ENCODE measurements around the gene SGSH.

The SGSH gene

GRCh38 chr17:80220054-80220735, at the start of gene SGSH, which contains the start of gene SLC26A11:
Gene SGSH, minus strand, starts transcription at chr17:80220333. Its CDS starts 20 bp downstream, at chr17:80220313.
Gene SLC26A11, plus strand, starts transcription at chr17:80220427. Its CDS starts 1,134 bp downstream, at chr17:80221561.
- peak within 1 kb of the TSS; percentile 78 for H3K4me3 ChIP-seq (ENCODE audit: low read length)
- peaks cover 6% of the 10 kb centered on the region for H3K27me3 ChIP-seq (ENCODE audit: control insufficient read depth, insufficient read depth, low read length)
- H3K9ac ChIP-seq (ENCODE audit: low read length), result peak within 1 kb of the TSS; percentile 69
- peaks cover 8% of the 10 kb centered on the region for H3K4me1 ChIP-seq (ENCODE audit: control insufficient read depth, low read depth, low read length)
- H3K27ac ChIP-seq (ENCODE audit: low read length), result no peak within 1 kb of the TSS
- no peaks in the 10 kb centered on the region for H3K36me3 ChIP-seq (ENCODE audit: control insufficient read depth, low read depth, low read length)
- no peaks in the 10 kb centered on the region for H3K9me3 ChIP-seq (ENCODE audit: control insufficient read depth, low read depth, low read length)

DNA sequence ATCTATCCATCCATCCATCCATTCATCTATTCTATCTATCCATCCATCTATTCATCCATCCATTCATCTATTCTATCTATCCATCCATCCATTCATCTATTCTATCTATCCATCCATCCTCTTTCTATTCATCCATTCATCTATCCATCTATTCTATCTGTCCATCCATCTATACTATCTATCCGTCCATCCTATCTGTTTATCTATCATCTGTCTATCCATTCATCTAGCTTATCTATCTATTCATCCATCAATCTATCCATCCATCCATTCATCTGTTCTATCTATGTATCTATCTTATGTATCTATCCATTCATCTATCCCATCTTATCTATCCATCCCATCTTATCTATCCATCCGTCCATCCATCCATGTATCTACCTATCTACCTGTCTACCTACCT, 49.3 kb upstream of the SGSH start:
- Histone ChIP-seq H3K4me3 (ENCODE audit: low read length) (no peak overlapping the region), H3K9ac (ENCODE audit: low read length) (no peak overlapping the region), H3K4me1 (ENCODE audit: control insufficient read depth, low read depth, low read length) (peaks cover 14% of the 10 kb centered on the region), H3K27me3 (ENCODE audit: control insufficient read depth, insufficient read depth, low read length) (no peaks in the 10 kb centered on the region), H3K27ac (ENCODE audit: low read length) (no peak overlapping the region), H3K9me3 (ENCODE audit: control insufficient read depth, low read depth, low read length) (no peaks in the 10 kb centered on the region), H3K36me3 (ENCODE audit: control insufficient read depth, low read depth, low read length) (peaks cover 5% of the 10 kb centered on the region)

DNA sequence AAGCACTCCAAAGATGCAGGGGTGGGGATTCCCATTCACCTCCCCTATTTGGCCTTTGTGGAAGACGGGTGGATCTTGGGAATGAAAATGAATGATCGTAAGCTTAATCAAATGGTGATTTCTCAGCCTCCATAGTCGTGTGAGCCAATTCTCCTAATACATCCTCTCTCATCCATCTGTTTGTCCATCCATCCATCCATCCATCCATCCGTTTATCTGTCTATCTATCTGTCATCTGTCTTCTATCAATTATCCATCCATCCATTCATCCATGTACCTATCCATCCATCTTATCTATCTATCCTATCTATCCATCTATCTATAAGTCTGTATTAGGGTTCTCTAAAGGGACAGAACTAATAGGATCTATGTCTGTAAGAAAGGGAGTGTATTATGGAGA, 48.3 kb upstream of the SGSH start:
- Histone ChIP-seq H3K4me1 (ENCODE audit: control insufficient read depth, low read depth, low read length) (peaks cover 16% of the 10 kb centered on the region), H3K27ac (ENCODE audit: low read length) (no peak overlapping the region), H3K9me3 (ENCODE audit: control insufficient read depth, low read depth, low read length) (no peaks in the 10 kb centered on the region), H3K27me3 (ENCODE audit: control insufficient read depth, insufficient read depth, low read length) (no peaks in the 10 kb centered on the region), H3K9ac (ENCODE audit: low read length) (no peak overlapping the region), H3K36me3 (ENCODE audit: control insufficient read depth, low read depth, low read length) (peaks cover 5% of the 10 kb centered on the region), H3K4me3 (ENCODE audit: low read length) (no peak overlapping the region)

GRCh38 chr17:80267391-80267790, 47.3 kb upstream of the SGSH start:
- peaks cover 5% of the 10 kb centered on the region for H3K36me3 ChIP-seq (ENCODE audit: control insufficient read depth, low read depth, low read length)
- no peak overlapping the region for H3K27ac ChIP-seq (ENCODE audit: low read length)
- no peaks in the 10 kb centered on the region for H3K9me3 ChIP-seq (ENCODE audit: control insufficient read depth, low read depth, low read length)
- no peaks in the 10 kb centered on the region for H3K27me3 ChIP-seq (ENCODE audit: control insufficient read depth, insufficient read depth, low read length)
- H3K4me1 ChIP-seq (ENCODE audit: control insufficient read depth, low read depth, low read length), result peaks cover 24% of the 10 kb centered on the region
- no peak overlapping the region for H3K9ac ChIP-seq (ENCODE audit: low read length)
- no peak overlapping the region for H3K4me3 ChIP-seq (ENCODE audit: low read length)

DNA sequence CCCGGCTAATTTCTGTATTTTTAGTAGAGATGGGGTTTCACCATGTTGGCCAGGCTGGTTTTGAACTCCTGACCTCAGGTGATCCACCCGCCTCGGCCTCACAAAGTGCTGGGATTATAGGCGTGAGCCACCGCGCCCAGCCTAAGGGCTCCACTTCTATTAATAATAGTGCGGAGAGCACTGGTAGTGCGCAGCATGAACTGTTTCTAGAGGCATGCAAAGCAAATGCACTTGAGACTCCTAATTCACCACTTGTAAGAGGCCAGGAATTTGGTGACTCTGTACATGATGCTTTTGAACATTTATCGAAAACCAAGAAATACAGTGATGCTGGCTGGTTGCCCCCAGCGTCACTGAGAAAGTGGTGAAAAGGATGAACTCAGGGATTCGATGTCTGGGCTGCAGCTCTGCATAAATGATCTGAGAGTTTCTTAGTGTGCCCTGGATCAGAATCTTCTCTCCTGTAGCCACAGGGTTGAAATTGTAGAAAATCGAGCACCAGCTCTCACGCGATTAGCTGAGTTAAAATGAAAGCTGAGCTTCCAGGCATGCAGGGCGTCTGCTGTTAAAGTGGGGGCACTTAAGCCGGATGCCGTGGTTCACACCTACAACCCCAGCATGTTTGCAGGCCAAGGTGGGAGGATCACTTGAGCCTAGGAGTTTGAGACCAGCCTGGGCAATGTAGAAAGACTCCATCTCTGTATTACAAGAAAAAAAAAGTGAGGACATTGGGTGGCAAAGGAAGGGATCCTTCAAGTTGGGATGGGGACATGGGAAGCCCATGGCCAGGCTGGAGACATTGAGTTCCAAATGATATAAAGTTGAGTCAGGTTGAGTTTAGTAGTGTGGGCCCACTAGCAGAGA, 45.3 kb upstream of the SGSH start:
- H3K9ac ChIP-seq (ENCODE audit: low read length), result no peak overlapping the region
- no peaks in the 10 kb centered on the region for H3K27me3 ChIP-seq (ENCODE audit: control insufficient read depth, insufficient read depth, low read length)
- H3K36me3 ChIP-seq (ENCODE audit: control insufficient read depth, low read depth, low read length), result peaks cover 5% of the 10 kb centered on the region
- H3K4me1 ChIP-seq (ENCODE audit: control insufficient read depth, low read depth, low read length), result peaks cover 24% of the 10 kb centered on the region
- H3K27ac ChIP-seq (ENCODE audit: low read length), result no peak overlapping the region
- H3K4me3 ChIP-seq (ENCODE audit: low read length), result no peak overlapping the region
- no peaks in the 10 kb centered on the region for H3K9me3 ChIP-seq (ENCODE audit: control insufficient read depth, low read depth, low read length)

- H3K27ac ChIP-seq (ENCODE audit: low read length), result no peak overlapping the region
- no peak overlapping the region for H3K4me3 ChIP-seq (ENCODE audit: low read length)
- H3K9ac ChIP-seq (ENCODE audit: low read length), result no peak overlapping the region
These were observed 44.3 kb upstream of the SGSH start for GRCh38 chr17:80264205-80265075.

DNA sequence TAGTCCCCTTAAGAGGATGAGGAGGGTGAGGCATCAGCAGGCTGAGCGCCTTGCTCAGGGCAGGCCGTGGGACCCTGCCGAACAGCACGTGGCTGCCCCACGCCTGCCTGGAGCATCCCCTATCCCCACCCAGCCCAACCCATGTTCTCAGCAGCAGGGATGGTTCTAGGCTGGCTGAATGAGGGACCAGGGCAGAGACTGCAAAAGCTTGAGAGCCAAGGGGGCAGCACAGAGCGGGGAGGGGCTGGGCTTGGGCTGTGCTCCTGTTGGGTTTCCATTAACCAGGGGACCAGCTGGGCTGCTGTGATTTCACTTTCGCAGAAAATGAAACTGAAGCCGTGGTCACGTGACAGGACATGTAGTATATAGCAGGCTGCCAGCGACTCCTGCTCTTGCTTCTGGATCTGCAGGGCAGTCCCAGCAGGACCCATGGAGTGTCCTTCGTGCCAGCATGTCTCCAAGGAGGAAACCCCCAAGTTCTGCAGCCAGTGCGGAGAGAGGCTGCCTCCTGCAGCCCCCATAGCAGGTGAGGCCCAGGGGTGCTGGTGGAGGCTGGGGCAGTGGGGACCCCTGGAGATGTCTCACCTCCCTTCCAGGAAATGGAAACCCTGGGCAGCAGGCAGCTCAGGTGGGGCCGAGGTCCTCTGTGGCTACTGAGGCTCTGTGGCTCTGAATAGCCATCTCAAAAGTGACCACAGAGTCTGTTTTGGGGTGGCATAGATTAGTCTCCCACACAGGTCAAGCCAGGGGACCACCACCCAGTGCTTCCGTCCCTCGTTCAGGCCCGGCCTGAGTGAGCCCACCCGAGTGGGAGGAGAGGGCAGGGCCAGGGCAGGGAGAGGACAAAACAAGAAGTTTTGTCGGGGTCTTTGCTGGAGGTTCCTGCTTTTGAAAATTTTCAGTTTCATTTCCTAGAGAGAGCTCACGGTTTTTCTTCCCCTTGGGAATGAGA, 43.4 kb upstream of the SGSH start:
- H3K4me3 ChIP-seq (ENCODE audit: low read length), result no peak overlapping the region
- peaks cover 19% of the 10 kb centered on the region for H3K4me1 ChIP-seq (ENCODE audit: control insufficient read depth, low read depth, low read length)
- H3K27ac ChIP-seq (ENCODE audit: low read length), result no peak overlapping the region
- H3K9me3 ChIP-seq (ENCODE audit: control insufficient read depth, low read depth, low read length), result no peaks in the 10 kb centered on the region
- no peak overlapping the region for H3K9ac ChIP-seq (ENCODE audit: low read length)
- no peaks in the 10 kb centered on the region for H3K36me3 ChIP-seq (ENCODE audit: control insufficient read depth, low read depth, low read length)
- H3K27me3 ChIP-seq (ENCODE audit: control insufficient read depth, insufficient read depth, low read length), result no peaks in the 10 kb centered on the region

More at GRCh38 chr17:80264205-80265075, 44.3 kb upstream of the SGSH start:
- Histone ChIP-seq H3K4me1 (ENCODE audit: control insufficient read depth, low read depth, low read length) (peaks cover 15% of the 10 kb centered on the region), H3K9me3 (ENCODE audit: control insufficient read depth, low read depth, low read length) (no peaks in the 10 kb centered on the region), H3K36me3 (ENCODE audit: control insufficient read depth, low read depth, low read length) (peaks cover 2% of the 10 kb centered on the region), H3K27me3 (ENCODE audit: control insufficient read depth, insufficient read depth, low read length) (no peaks in the 10 kb centered on the region)

- Histone ChIP-seq H3K4me1 (ENCODE audit: control insufficient read depth, low read depth, low read length) (peaks cover 23% of the 10 kb centered on the region), H3K9me3 (ENCODE audit: control insufficient read depth, low read depth, low read length) (no peaks in the 10 kb centered on the region), H3K9ac (ENCODE audit: low read length) (no peak overlapping the region), H3K27me3 (ENCODE audit: control insufficient read depth, insufficient read depth, low read length) (no peaks in the 10 kb centered on the region), H3K27ac (ENCODE audit: low read length) (no peak overlapping the region), H3K4me3 (ENCODE audit: low read length) (no peak overlapping the region), H3K36me3 (ENCODE audit: control insufficient read depth, low read depth, low read length) (no peaks in the 10 kb centered on the region)
These were observed 42.7 kb upstream of the SGSH start for GRCh38 chr17:80262775-80263244.

DNA sequence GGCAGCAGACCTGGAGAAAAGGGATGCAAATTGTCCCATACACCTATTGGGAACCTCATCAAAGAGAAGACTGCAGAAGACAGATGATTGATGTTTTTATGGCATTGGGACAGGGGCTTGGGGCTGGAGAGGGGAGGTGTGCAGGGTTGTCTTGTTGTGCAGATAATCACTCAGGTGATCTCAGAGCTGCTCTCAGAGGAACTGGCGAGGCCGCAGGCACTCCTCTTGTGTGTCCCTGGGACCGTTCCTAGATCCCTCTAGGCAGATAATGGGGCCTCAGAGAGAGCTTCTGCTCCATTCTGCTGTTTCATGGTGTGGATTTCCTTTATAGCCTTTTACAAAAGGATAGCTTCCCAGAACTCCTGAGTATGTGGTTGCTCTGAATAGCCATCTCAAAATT, 42.2 kb upstream of the SGSH start:
- H3K36me3 ChIP-seq (ENCODE audit: control insufficient read depth, low read depth, low read length), result no peaks in the 10 kb centered on the region
- peak overlapping the region; percentile 95 for H3K9ac ChIP-seq (ENCODE audit: low read length)
- no peak overlapping the region for H3K27ac ChIP-seq (ENCODE audit: low read length)
- no peaks in the 10 kb centered on the region for H3K27me3 ChIP-seq (ENCODE audit: control insufficient read depth, insufficient read depth, low read length)
- H3K9me3 ChIP-seq (ENCODE audit: control insufficient read depth, low read depth, low read length), result no peaks in the 10 kb centered on the region
- H3K4me3 ChIP-seq (ENCODE audit: low read length), result no peak overlapping the region
- peaks cover 23% of the 10 kb centered on the region for H3K4me1 ChIP-seq (ENCODE audit: control insufficient read depth, low read depth, low read length)

- Histone ChIP-seq H3K36me3 (ENCODE audit: control insufficient read depth, low read depth, low read length) (no peaks in the 10 kb centered on the region), H3K4me3 (ENCODE audit: low read length) (peak overlapping the region; percentile 87), H3K27me3 (ENCODE audit: control insufficient read depth, insufficient read depth, low read length) (no peaks in the 10 kb centered on the region), H3K9me3 (ENCODE audit: control insufficient read depth, low read depth, low read length) (no peaks in the 10 kb centered on the region), H3K27ac (ENCODE audit: low read length) (peak overlapping the region; percentile 90), H3K9ac (ENCODE audit: low read length) (peak overlapping the region; percentile 95), H3K4me1 (ENCODE audit: control insufficient read depth, low read depth, low read length) (peaks cover 23% of the 10 kb centered on the region)
These were observed 41.8 kb upstream of the SGSH start for GRCh38 chr17:80261895-80262279.

Data from iPS-18a (cell line).